ENCODE results near the gene CDC42BPG. TPM values are rescaled to one million over a fixed set of nuclear protein-coding genes. Genes with fewer than 3 reads are reported as not detected.

The CDC42BPG gene
- total RNA-seq, 1 donor from 2014 or later: not detected

GRCh38 chr11:64887757-64888405, 43.4 kb upstream of the CDC42BPG start:
- Histone ChIP-seq H3K27me3 (no peaks in the 10 kb centered on the region), H3K36me3 (no peaks in the 10 kb centered on the region), H3K9me3 (no peaks in the 10 kb centered on the region), H3K27ac (peak overlapping the region in 1 of 2 donors; percentile 42), H3K4me1 (peaks cover 5 to 7% of the 10 kb centered on the region in 2 donors), H3K4me3 (peak overlapping the region; percentile 41 to 51)
- TF ChIP-seq, protein P1, sequence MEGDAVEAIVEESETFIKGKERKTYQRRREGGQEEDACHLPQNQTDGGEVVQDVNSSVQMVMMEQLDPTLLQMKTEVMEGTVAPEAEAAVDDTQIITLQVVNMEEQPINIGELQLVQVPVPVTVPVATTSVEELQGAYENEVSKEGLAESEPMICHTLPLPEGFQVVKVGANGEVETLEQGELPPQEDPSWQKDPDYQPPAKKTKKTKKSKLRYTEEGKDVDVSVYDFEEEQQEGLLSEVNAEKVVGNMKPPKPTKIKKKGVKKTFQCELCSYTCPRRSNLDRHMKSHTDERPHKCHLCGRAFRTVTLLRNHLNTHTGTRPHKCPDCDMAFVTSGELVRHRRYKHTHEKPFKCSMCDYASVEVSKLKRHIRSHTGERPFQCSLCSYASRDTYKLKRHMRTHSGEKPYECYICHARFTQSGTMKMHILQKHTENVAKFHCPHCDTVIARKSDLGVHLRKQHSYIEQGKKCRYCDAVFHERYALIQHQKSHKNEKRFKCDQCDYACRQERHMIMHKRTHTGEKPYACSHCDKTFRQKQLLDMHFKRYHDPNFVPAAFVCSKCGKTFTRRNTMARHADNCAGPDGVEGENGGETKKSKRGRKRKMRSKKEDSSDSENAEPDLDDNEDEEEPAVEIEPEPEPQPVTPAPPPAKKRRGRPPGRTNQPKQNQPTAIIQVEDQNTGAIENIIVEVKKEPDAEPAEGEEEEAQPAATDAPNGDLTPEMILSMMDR (IDR thresholded peaks at IDR 0.05): peak; percentile 94 to 97 (median 96)
- intact Hi-C loops (cut with DNase I): no loop called here
- peak in 1 of 2 donors; percentile 89 for DNase-seq (ENCODE audit: low spot score in 2 of 2)

GRCh38 chr11:64887234-64887756, 42.8 kb upstream of the CDC42BPG start:
- no peaks in the 10 kb centered on the region for H3K9me3 ChIP-seq
- no peaks in the 10 kb centered on the region for H3K36me3 ChIP-seq
- peak overlapping the region in 1 of 2 donors; percentile 42 for H3K27ac ChIP-seq
- H3K4me1 ChIP-seq: peaks cover 8 to 12% of the 10 kb centered on the region in 2 donors
- no peak overlapping the region for H3K4me3 ChIP-seq
- intact Hi-C loops (cut with DNase I): no loop called here
- DNase-seq (ENCODE audit: low spot score in 2 of 2): no peak
- TF ChIP-seq, protein P1 (IDR thresholded peaks at IDR 0.05): no peak
- no peaks in the 10 kb centered on the region for H3K27me3 ChIP-seq

DNA sequence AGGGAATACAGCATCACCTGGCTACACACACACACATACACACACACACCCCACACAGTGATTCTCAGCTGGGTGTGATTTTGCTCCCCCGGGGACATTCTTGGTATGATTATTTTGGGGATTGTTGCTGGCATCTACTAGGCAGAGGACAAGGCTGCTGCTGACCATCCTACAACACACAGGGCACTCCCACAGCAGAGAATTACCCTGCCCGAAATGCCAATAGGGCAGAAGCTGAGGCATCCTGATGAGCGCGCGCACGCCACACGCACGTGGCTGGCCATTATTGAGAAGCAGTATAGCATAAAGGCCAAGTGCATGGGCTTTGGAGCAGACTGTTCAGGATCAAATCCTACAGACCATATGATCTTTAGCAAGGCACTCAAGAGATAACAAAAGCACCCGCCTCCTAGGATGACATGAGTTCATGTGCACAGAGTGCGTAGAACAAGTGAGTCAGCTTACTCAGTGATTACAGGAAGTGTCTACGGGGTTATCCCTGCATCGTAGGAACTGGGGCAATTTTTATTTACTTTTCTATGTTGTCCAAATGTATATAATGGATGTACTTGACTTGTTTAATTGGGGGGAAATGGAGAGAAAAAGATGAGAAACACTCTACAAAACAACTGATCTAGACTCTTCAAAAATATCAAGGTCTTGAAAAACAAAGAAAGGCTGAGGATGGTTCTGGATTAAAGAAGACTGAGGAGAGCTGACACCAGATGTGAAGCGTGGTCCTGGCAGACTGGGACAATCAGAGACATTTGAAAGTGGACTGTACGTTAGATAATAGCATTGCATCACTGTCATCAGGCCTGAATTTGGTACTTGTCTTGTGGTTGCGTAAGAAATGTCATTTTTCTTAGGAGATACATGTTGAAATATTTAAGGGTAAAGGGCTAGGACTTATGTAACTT, 41.2 kb upstream of the CDC42BPG start:
- Histone ChIP-seq H3K36me3 (no peaks in the 10 kb centered on the region), H3K27me3 (no peaks in the 10 kb centered on the region), H3K4me1 (peaks cover 8 to 12% of the 10 kb centered on the region in 2 donors), H3K27ac (no peak overlapping the region), H3K9me3 (no peaks in the 10 kb centered on the region), H3K4me3 (no peak overlapping the region)
- DNase-seq (ENCODE audit: low spot score in 2 of 2): no peak
- intact Hi-C loops (cut with DNase I): no loop called here
- TF ChIP-seq, protein P1 (IDR thresholded peaks at IDR 0.05): no peak

DNA sequence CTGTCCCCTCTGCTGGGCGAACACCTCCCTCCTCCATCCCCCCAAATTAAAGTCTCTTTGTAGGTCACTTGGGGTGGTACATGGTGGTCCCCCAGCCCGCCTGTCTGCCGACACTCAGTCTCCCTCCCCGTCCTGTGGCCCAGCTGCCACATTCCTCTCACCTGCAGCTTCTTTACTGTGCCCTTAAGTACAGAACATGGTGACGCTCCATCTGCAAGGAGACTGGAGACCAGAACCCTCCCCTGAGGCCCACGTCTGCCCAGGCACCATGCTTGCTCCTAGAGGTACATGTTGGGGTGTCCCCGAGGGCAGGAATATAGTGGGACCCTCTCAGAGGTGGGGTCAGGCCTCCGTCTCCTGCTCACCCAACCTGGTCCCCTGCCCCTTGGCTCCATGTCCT, 39.6 kb upstream of the CDC42BPG start:
- Histone ChIP-seq H3K9me3 (no peaks in the 10 kb centered on the region), H3K4me1 (peaks cover 8 to 18% of the 10 kb centered on the region in 2 donors), H3K36me3 (no peaks in the 10 kb centered on the region), H3K4me3 (no peak overlapping the region), H3K27me3 (no peaks in the 10 kb centered on the region), H3K27ac (peak overlapping the region; percentile 90 to 92)
- DNase-seq (ENCODE audit: low spot score in 2 of 2): no peak
- intact Hi-C loops (cut with DNase I): no loop called here
- TF ChIP-seq, protein P1 (IDR thresholded peaks at IDR 0.05): no peak

GRCh38 chr11:64883575-64883974, 39.1 kb upstream of the CDC42BPG start:
- TF ChIP-seq, protein P1 (IDR thresholded peaks at IDR 0.05): no peak
- no peaks in the 10 kb centered on the region for H3K36me3 ChIP-seq
- H3K27me3 ChIP-seq: no peaks in the 10 kb centered on the region
- H3K4me3 ChIP-seq: no peak overlapping the region
- peak overlapping the region; percentile 90 to 92 for H3K27ac ChIP-seq
- H3K4me1 ChIP-seq: peaks cover 8 to 18% of the 10 kb centered on the region in 2 donors
- DNase-seq (ENCODE audit: low spot score in 2 of 2): no peak
- intact Hi-C loops (cut with DNase I): no loop called here
- no peaks in the 10 kb centered on the region for H3K9me3 ChIP-seq
